ENCODE measurements around the gene WDR20. TPM values are rescaled to one million over a fixed set of nuclear protein-coding genes. Genes with fewer than 3 reads are reported as not detected.
A peak's percentile ranks its signal among the peaks of the same experiment; 100 is the strongest.

The WDR20 gene
- polyA plus RNA-seq, 1 of the 3 experiments (the other 2 are of a cell fraction) = 12.4 TPM

DNA sequence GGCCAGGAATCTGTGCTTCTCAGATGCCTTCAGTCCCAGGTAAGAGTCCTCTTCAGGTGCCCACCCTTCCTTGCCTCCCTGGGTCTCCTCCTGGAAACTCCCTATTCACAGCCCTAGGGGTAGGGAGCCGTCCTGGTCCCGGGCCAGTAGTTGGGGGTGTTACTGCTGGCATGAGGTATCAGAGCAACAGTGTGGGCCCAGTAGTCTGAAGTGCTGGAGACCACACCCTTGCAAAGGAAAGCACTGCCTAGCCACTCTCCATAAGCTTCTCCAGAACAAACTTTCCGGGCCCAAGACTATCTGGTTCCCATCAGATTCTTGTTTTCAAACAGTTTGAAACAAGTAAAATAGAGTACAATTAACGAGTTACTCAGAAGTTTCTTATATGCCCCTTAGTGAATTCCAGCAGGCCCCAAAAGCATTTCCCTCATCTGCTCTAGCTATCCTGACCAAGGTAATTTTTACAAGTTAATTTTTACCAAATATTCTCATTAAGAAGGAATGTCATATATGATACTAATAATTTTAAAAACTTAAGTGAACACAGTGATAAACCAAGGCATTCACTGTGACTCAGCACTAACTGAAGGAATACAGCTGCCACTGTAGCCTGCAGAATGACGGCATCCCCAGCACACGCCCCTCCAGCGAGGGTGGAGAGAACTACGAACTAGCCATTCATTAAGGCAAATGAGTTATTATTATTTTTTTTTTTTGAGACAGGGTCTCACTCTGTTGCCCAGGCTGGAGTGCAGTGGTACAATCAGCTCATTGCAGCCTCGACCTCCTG, 115.9 kb downstream of the WDR20 start:
- POLR2A ChIA-PET = no interaction called here
- Histone ChIP-seq H3K9me2 (no peaks in the 10 kb centered on the region), H3K4me2 (no peak overlapping the region), H3K4me1 (ENCODE audit: control insufficient read depth in 1 of 2, insufficient read depth in 2 of 2, low read depth in 1 of 2, low read length in 1 of 2) (no peaks in the 10 kb centered on the region), H3K4me3 (ENCODE audit: low read depth in 2 of 2, low read length in 1 of 2) (no peak overlapping the region), H3K9ac (no peak overlapping the region), H3F3A (replicated peaks; ENCODE audit: insufficient read depth) (no peaks in the 10 kb centered on the region), H3K27ac (ENCODE audit: low read depth in 2 of 2, low read length in 1 of 2) (peak overlapping the region in 1 of 2 experiments; percentile 36; a peak in 1 of 4 replicates), H3K36me3 (replicated peaks in 1 of 2; ENCODE audit: control insufficient read depth in 1 of 2, insufficient read depth in 2 of 2, low read length in 1 of 2) (no peaks in the 10 kb centered on the region), H4K20me1 (ENCODE audit: insufficient read depth) (no peaks in the 10 kb centered on the region), H3K9me3 (no peaks in the 10 kb centered on the region), H3K79me2 (ENCODE audit: insufficient read depth) (no peaks in the 10 kb centered on the region), H2AFZ (ENCODE audit: low read depth) (no peak overlapping the region), H3K27me3 (ENCODE audit: insufficient read depth) (no peaks in the 10 kb centered on the region)
- no peak for TF ChIP-seq EZH2phosphoT487 (IDR thresholded peaks at IDR 0.05; ENCODE audit: borderline replicate concordance, low read depth)
- TF ChIP-seq TCF12 (IDR thresholded peaks at IDR 0.05) = no peak
- TF ChIP-seq GABPA (IDR thresholded peaks at IDR 0.05; ENCODE audit: low read depth) = no peak
- TF ChIP-seq, protein P1, sequence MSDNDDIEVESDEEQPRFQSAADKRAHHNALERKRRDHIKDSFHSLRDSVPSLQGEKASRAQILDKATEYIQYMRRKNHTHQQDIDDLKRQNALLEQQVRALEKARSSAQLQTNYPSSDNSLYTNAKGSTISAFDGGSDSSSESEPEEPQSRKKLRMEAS (IDR thresholded peaks at IDR 0.05; ENCODE audit: low read depth) = no peak
- no peak for TF ChIP-seq FOSL2 (IDR thresholded peaks at IDR 0.05; ENCODE audit: borderline replicate concordance, low read depth)
- no peak for TF ChIP-seq CTCF (IDR thresholded peaks at IDR 0.05)
- no peak for TF ChIP-seq RAD21 (IDR thresholded peaks at IDR 0.05; ENCODE audit: low read length)
- TF ChIP-seq USF1 (IDR thresholded peaks at IDR 0.05; ENCODE audit: borderline replicate concordance, low read depth) = no peak
- no peak for TF ChIP-seq EP300 (IDR thresholded peaks at IDR 0.05; ENCODE audit: borderline replicate concordance in 1 of 2, low read depth in 1 of 2, low read length in 1 of 2)
- TF ChIP-seq, protein P2, sequence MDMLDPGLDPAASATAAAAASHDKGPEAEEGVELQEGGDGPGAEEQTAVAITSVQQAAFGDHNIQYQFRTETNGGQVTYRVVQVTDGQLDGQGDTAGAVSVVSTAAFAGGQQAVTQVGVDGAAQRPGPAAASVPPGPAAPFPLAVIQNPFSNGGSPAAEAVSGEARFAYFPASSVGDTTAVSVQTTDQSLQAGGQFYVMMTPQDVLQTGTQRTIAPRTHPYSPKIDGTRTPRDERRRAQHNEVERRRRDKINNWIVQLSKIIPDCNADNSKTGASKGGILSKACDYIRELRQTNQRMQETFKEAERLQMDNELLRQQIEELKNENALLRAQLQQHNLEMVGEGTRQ (IDR thresholded peaks at IDR 0.05; ENCODE audit: borderline replicate concordance, low read depth, low read length) = no peak
- TF ChIP-seq, protein P3, sequence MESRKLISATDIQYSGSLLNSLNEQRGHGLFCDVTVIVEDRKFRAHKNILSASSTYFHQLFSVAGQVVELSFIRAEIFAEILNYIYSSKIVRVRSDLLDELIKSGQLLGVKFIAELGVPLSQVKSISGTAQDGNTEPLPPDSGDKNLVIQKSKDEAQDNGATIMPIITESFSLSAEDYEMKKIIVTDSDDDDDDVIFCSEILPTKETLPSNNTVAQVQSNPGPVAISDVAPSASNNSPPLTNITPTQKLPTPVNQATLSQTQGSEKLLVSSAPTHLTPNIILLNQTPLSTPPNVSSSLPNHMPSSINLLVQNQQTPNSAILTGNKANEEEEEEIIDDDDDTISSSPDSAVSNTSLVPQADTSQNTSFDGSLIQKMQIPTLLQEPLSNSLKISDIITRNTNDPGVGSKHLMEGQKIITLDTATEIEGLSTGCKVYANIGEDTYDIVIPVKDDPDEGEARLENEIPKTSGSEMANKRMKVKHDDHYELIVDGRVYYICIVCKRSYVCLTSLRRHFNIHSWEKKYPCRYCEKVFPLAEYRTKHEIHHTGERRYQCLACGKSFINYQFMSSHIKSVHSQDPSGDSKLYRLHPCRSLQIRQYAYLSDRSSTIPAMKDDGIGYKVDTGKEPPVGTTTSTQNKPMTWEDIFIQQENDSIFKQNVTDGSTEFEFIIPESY (IDR thresholded peaks at IDR 0.05; ENCODE audit: borderline replicate concordance, low read depth) = no peak
- TF ChIP-seq POLR2AphosphoS5 (IDR thresholded peaks at IDR 0.05; ENCODE audit: low read depth, low read length) = no peak
- TF ChIP-seq RXRA (IDR thresholded peaks at IDR 0.05; ENCODE audit: borderline replicate concordance, low read depth) = no peak
- no peak for TF ChIP-seq CHD2 (IDR thresholded peaks at IDR 0.05; ENCODE audit: low read length, partially characterized antibody)
- TF ChIP-seq RFX5 (IDR thresholded peaks at IDR 0.05; ENCODE audit: low read length) = no peak
- CTCF ChIA-PET = interaction anchor here (1.3 to 2.0 kb wide), 2 partner anchors 19 to 61 kb away, joined by 3 to 4 read pairs; no protein-coding TSS in a partner anchor
- no peak for DNase-seq
- 76% methylated on average over 7 of the region's 9 CpGs for WGBS (ENCODE audit: low lambda C conversion rate)
